ENCODE measurements around the gene CREM.

The CREM gene

DNA sequence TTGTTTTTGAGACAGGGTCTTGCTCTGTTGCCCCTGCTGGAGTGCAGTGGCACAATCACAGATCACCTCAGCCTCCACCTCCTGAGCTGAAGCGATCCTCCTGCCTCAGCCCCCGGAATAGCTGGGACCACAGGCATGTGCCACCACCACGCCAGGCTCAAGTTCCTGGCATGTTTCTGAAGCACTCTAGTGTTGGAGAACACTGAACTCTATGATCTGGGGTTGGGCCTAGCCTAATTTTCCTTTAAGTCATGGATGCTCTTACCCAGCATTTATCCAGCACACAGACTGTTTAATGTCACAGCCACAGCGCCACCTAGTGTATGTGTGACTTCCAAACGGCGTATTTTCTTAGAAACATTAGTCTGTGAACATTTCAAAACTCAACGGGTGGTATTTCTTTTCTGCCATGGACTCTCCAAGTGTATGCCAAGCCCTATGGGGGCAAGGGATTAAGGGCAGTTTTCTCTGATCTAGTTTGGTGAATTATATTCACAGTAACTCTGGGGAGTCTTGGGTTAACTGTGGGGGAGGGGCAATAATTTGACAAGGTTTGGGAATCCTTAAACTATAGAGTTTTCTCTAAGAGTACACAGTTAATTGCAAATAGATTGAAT, 91.8 kb downstream of the CREM start:
- DNase-seq = peak in 47 of 56 donors; percentile 14 to 90 (median 57)

GRCh38 chr10:35219292-35219691, 92.6 kb downstream of the CREM start:
- DNase-seq = no peak

GRCh38 chr10:35219891-35220890, 93.5 kb downstream of the CREM start:
- no peak for DNase-seq

DNA sequence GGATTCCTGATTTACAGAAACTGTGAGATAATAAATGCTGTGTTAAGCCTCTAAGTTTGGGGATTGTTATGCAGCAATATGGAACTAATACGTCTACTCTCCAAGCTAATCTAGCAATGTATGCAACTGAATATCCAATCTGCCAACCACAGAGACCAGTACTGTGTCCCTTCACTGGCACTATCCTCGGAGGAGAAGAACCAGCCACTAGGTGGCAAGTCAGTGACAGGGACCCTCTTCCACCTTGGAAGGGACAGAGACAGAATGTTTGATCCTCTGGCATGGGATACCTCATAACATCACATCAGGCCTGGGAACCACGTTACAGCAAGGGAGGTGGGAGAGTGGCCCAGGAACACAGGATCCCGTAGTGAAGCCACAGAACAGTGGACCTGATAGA, 96.4 kb downstream of the CREM start:
- DNase-seq = no peak

- DNase-seq = no peak
These were observed 97.5 kb downstream of the CREM start for GRCh38 chr10:35224045-35224740.

GRCh38 chr10:35225204-35225603, 98.6 kb downstream of the CREM start:
- DNase-seq = no peak

GRCh38 chr10:35226507-35226906, 99.9 kb downstream of the CREM start:
- no peak for DNase-seq

GRCh38 chr10:35228058-35228457, 101.4 kb downstream of the CREM start:
- no peak for DNase-seq

DNA sequence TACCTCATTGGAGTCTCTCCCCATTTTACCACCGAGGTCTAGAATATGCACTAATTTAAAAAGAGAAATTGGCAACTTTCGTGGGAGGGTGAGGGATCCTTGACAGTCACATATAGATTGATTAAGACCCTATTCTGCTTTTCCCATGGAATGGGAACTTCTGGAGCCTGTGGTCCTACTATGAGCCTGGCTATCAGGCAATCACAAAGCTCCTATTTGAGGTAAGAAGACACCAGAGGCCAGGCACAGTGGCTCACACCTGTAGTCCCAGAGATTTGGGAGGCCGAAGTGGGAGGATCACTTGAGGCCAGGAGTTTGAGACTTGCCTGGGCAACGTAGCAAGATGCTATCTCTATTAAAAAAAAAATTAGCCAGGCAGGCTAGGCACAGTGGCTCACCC, 105.0 kb downstream of the CREM start:
- DNase-seq = no peak

GRCh38 chr10:35232527-35232926, 105.9 kb downstream of the CREM start:
- no peak for DNase-seq

GRCh38 chr10:35234073-35234472, 107.4 kb downstream of the CREM start:
- no peak for DNase-seq

DNA sequence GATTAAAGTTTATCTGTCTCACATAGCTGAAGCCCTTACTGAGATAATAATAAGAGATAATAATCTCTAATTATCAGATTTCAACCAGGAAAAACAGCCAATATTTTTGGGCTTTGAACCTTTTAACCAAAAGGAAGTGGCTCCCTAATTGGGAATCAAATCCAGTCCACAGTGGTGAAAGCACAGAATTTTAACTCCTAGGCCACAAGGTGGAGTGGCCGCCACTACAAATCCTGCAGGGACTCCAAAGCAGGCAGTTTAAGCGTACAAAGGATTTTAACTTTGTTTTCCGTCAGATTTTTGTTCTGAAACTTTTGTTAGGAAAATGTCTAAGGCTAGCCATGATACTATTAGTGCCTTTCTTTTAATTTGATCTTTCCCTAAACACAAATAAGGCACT, 110.1 kb downstream of the CREM start:
- peak in 2 of 56 donors; percentile 3 to 7 for DNase-seq

DNA sequence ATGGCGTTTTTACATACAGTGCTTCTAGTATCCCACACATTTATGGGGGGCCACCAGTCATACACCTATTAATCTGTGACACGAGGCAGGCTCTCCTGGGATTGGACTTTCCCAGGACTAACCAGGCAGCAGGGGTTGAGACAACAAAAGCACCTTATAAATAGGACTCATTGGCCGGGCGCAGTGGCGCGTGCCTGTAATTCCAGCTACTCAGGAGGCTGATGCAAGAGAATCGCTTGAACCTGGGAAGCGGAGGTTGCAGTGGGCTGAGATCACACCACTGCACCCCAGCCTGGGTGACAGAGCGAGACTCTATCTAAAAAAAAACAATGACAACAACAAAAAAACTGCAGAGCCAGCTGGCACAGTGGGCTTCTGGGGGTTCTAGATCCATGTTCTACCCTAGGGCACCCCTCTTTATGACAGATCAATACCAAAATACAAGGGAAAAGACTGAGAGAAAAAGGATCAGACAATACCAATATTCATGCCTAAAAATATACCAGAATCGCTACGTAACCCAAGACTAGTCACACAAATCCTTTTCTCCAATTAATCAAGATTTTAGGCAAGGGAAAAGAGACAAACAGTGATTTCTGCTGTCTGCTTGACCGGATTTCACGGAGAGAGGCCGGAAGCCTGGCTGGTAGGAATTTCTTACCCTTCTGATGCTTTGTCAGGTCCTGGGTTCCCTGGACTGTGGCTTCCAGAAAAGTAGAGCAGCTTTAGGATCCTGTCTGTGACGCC, 111.3 kb downstream of the CREM start:
- no peak for DNase-seq

DNA sequence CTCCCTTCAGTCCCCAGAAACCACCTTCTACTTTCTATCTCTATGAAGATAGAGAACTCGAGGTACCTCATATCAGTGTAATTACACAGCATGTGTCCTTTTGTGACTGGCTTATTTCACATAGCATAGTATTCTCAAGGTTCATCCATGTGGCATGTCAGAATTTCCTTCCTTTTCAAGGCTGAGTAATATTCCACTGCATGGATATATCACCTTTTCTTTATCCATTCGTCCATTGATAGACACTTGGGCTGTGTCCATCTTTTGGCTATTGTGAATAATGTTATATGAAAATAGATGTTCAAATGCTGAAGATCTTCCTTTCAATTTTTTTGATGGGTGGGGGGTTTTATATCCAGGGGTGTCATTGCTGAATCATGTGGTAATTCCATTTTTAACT, 117.9 kb downstream of the CREM start:
- DNase-seq = no peak

GRCh38 chr10:35246770-35247343, 120.2 kb downstream of the CREM start:
- no peak for DNase-seq

DNA sequence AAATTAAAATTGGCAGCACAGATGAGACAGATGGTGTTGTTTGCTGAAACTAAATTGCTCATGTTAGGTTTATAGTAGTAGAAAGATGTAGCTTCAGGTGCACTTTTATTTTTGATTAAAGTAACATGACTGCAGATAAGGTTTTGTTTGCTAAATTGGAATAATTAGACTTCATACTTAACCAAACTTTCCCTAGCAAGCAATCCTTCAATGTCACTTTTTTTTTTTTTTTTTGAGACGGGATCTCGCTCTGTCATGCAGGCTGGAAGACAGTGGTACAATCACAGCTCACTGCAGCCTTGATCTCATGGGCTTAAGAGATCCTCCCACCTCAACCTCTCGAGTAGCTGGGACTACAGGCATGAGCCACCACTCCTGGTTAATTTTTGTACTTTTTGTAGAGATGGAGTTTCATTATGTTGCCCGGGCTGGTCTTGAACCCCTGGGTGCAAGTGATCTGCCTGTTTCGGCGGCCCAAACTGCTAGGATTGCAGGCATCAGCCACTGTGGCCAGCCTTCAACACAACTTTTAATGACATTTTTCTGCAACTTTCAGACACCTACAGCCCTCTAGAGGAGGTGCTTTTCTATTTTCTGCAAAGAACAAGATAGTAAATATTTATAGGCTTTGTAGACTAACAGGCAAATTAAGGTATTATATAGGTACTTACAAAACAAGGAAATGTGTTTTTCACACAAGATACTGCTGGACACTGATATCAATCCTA, 124.9 kb downstream of the CREM start:
- DNase-seq = no peak

DNA sequence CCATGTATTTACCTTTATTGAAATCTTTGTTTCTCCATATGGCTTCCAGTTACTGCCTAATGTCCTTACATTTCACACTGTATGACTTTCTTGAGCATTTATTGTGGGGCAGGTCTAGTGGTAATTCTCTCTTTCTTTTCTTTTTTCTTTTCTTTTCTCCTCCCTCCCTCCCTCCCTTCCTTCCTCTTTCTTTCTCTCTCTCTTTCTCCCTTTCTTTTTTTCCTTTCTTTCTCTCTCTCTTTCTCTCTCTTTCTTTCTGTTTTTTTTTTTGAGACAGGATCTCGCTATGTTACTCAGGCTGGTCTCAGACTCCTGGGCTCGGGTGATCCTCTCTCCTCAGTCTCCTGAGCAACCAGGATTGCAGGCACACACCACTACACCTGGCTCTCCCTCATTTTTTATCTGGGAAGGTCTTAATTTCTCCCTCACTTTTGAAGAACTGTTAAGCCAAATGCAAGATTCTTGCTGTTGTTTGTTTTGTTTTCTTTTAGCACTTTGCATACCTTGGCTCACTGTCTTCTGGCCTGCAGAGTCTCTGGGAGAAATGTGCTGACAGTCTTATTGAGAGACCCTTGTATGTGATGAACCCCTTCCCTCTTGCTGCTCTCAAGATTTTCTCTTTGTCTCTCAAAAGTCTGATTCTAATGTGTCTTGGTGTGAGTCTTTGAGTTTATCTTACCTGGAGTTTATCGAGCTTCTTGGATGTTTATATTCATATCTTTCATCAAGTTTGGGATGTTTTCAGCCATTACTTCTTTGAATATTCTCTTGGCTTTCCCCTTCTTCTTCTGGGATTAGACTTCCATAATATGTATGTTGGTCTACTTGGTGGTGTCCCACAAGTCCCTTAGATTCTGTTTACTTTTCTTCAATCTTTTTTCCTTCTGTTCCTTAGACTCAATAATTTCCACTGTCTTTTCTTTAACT, 130.7 kb downstream of the CREM start:
- DNase-seq = no peak

DNA sequence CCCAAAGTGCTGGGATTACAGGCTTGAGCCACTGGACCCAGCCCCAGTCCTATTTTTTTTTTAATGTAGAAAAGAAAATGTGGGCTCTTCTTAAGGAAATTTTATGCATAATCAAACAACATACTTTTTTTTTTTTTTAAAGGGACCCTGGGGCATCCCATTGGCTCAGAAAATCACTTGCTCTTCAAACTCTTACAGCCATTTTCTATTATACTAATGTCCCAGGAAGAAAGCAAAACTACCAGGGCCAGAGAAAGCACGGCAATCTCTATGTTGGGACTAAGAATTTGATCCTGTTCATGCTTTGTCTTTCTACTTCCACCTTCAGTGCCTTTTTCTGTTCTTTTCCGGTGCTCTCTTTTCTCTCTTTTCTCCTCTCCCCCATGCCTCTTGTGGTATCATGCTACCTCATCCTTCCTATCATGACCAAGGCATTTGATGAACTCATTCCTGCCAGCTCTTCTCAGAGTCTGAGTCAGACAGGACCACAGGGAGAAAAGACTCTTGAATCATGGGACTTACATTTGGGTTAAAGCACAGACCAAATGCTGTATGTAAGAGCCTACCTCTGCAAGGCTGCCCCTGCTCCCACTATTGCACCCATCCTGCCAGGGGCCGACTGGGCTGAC, 133.2 kb downstream of the CREM start:
- no peak for DNase-seq

- DNase-seq = no peak
These were observed 135.8 kb downstream of the CREM start for GRCh38 chr10:35262436-35262835.

Data from nucleus accumbens (tissue), 56 donors.